ENCODE results near the gene EPHA6. TPM values are rescaled to one million over a fixed set of nuclear protein-coding genes. Genes with fewer than 3 reads are reported as not detected.

The EPHA6 gene
- total and polyA plus RNA-seq, 7 experiments from 2014 or later: not detected

- Histone ChIP-seq H3K9me3 (ENCODE audit: control insufficient read depth in 2 of 3, low read length in 3 of 3) (no peaks in the 10 kb centered on the region), H3K4me3 (ENCODE audit: low read length) (no peak overlapping the region), H3K36me3 (ENCODE audit: control insufficient read depth in 2 of 3, insufficient read depth in 3 of 3, low read length in 3 of 3) (no peaks in the 10 kb centered on the region), H3K4me1 (ENCODE audit: control insufficient read depth in 2 of 2, insufficient read depth in 2 of 2, low read length in 2 of 2) (no peaks in the 10 kb centered on the region), H3K27ac (ENCODE audit: low read depth, low read length) (no peak overlapping the region), H3K27me3 (ENCODE audit: control insufficient read depth in 2 of 2, insufficient read depth in 2 of 2, low read length in 2 of 2) (peaks cover 0 to 3% of the 10 kb centered on the region in 2 donors)
- Mint-ChIP-seq H3K27me3 (peaks cover 0 to 10% (median 4%) of the 10 kb centered on the region in 5 donors), H3K4me1 (no peaks in the 10 kb centered on the region), H3K36me3 (peaks cover 0 to 5% (median 0%) of the 10 kb centered on the region in 5 donors), H3K27ac (no peak overlapping the region), H3K4me3 (no peak overlapping the region), H3K9me3 (peaks cover 0 to 6% (median 0%) of the 10 kb centered on the region in 11 donors)
- ATAC-seq (no peak), DNase-seq (no peak)
- ChIA-PET POLR2A (no interaction called here), CTCF (interaction anchor here (1.2 kb wide), 1 partner anchor 361 kb away, joined by 3 read pairs; no protein-coding TSS in a partner anchor)
- intact Hi-C loops (cut with micrococcal nuclease): no loop called here
Measured at GRCh38 chr3:97662264-97662663, 847.9 kb downstream of the EPHA6 start.

- ChIA-PET POLR2A (no interaction called here), CTCF (no interaction called here)
Measured at GRCh38 chr3:97662762-97663161, 848.4 kb downstream of the EPHA6 start.

GRCh38 chr3:97665896-97666295 lies 851.5 kb downstream of the EPHA6 start:
- POLR2A ChIA-PET: no interaction called here

More at GRCh38 chr3:97662762-97663161, 848.4 kb downstream of the EPHA6 start:
- DNase-seq (no peak), ATAC-seq (no peak)
- no peaks in the 10 kb centered on the region for H3K4me1 ChIP-seq (ENCODE audit: control insufficient read depth in 2 of 2, insufficient read depth in 2 of 2, low read length in 2 of 2)
- no peak overlapping the region for H3K4me3 ChIP-seq (ENCODE audit: low read length)
- Mint-ChIP-seq H3K4me1 (no peaks in the 10 kb centered on the region), H3K9me3 (peaks cover 0 to 6% (median 0%) of the 10 kb centered on the region in 11 donors), H3K4me3 (no peak overlapping the region), H3K36me3 (peaks cover 0 to 5% (median 0%) of the 10 kb centered on the region in 5 donors), H3K27ac (no peak overlapping the region), H3K27me3 (peaks cover 0 to 14% (median 4%) of the 10 kb centered on the region in 5 donors)
- peaks cover 0 to 3% of the 10 kb centered on the region in 2 donors for H3K27me3 ChIP-seq (ENCODE audit: control insufficient read depth in 2 of 2, insufficient read depth in 2 of 2, low read length in 2 of 2)
- no peaks in the 10 kb centered on the region for H3K9me3 ChIP-seq (ENCODE audit: control insufficient read depth in 2 of 3, low read length in 3 of 3)
- intact Hi-C loops (cut with micrococcal nuclease): no loop called here
- H3K27ac ChIP-seq (ENCODE audit: low read depth, low read length): no peak overlapping the region
- H3K36me3 ChIP-seq (ENCODE audit: control insufficient read depth in 2 of 3, insufficient read depth in 3 of 3, low read length in 3 of 3): no peaks in the 10 kb centered on the region

GRCh38 chr3:97670952-97671351 lies 856.6 kb downstream of the EPHA6 start:
- Histone ChIP-seq H3K4me3 (ENCODE audit: low read length) (no peak overlapping the region), H3K27ac (ENCODE audit: low read depth, low read length) (no peak overlapping the region), H3K9me3 (ENCODE audit: control insufficient read depth in 2 of 3, low read length in 3 of 3) (no peaks in the 10 kb centered on the region), H3K27me3 (ENCODE audit: control insufficient read depth in 2 of 2, insufficient read depth in 2 of 2, low read length in 2 of 2) (peaks cover 0 to 3% of the 10 kb centered on the region in 2 donors), H3K36me3 (ENCODE audit: control insufficient read depth in 2 of 3, insufficient read depth in 3 of 3, low read length in 3 of 3) (no peaks in the 10 kb centered on the region), H3K4me1 (ENCODE audit: control insufficient read depth in 2 of 2, insufficient read depth in 2 of 2, low read length in 2 of 2) (no peaks in the 10 kb centered on the region)
- H3K36me3 Mint-ChIP-seq: peaks cover 0 to 3% (median 0%) of the 10 kb centered on the region in 5 donors
- ChIA-PET POLR2A (no interaction called here), CTCF (no interaction called here)
- H3K27ac Mint-ChIP-seq: no peak overlapping the region
- intact Hi-C loops (cut with micrococcal nuclease): no loop called here
- no peaks in the 10 kb centered on the region for H3K4me1 Mint-ChIP-seq
- no peak for DNase-seq
- H3K9me3 Mint-ChIP-seq: peaks cover 0 to 2% (median 0%) of the 10 kb centered on the region in 11 donors
- peaks cover 0 to 15% (median 10%) of the 10 kb centered on the region in 5 donors for H3K27me3 Mint-ChIP-seq
- no peak overlapping the region for H3K4me3 Mint-ChIP-seq
- no peak for ATAC-seq

More at GRCh38 chr3:97665896-97666295, 851.5 kb downstream of the EPHA6 start:
- CTCF ChIA-PET: no interaction called here
- Histone ChIP-seq H3K36me3 (ENCODE audit: control insufficient read depth in 2 of 3, insufficient read depth in 3 of 3, low read length in 3 of 3) (no peaks in the 10 kb centered on the region), H3K4me1 (ENCODE audit: control insufficient read depth in 2 of 2, insufficient read depth in 2 of 2, low read length in 2 of 2) (no peaks in the 10 kb centered on the region), H3K4me3 (ENCODE audit: low read length) (no peak overlapping the region), H3K27ac (ENCODE audit: low read depth, low read length) (no peak overlapping the region), H3K9me3 (ENCODE audit: control insufficient read depth in 2 of 3, low read length in 3 of 3) (no peaks in the 10 kb centered on the region), H3K27me3 (ENCODE audit: control insufficient read depth in 2 of 2, insufficient read depth in 2 of 2, low read length in 2 of 2) (peaks cover 0 to 3% of the 10 kb centered on the region in 2 donors)
- Mint-ChIP-seq H3K4me1 (no peaks in the 10 kb centered on the region), H3K4me3 (no peak overlapping the region), H3K27ac (no peak overlapping the region), H3K27me3 (peaks cover 0 to 17% (median 6%) of the 10 kb centered on the region in 5 donors), H3K9me3 (peaks cover 0 to 6% (median 0%) of the 10 kb centered on the region in 11 donors), H3K36me3 (peaks cover 0 to 5% (median 0%) of the 10 kb centered on the region in 5 donors)
- no peak for ATAC-seq
- DNase-seq: no peak
- intact Hi-C loops (cut with micrococcal nuclease): no loop called here

- ATAC-seq (no peak), DNase-seq (no peak)
- CTCF ChIA-PET: no interaction called here
- Mint-ChIP-seq H3K4me1 (no peaks in the 10 kb centered on the region), H3K27me3 (peaks cover 0 to 17% (median 7%) of the 10 kb centered on the region in 5 donors), H3K27ac (no peak overlapping the region), H3K4me3 (no peak overlapping the region), H3K9me3 (no peaks in the 10 kb centered on the region), H3K36me3 (no peaks in the 10 kb centered on the region)
- Histone ChIP-seq H3K36me3 (ENCODE audit: control insufficient read depth in 2 of 3, insufficient read depth in 3 of 3, low read length in 3 of 3) (no peaks in the 10 kb centered on the region), H3K27me3 (ENCODE audit: control insufficient read depth in 2 of 2, insufficient read depth in 2 of 2, low read length in 2 of 2) (no peaks in the 10 kb centered on the region), H3K27ac (ENCODE audit: low read depth, low read length) (no peak overlapping the region), H3K4me1 (ENCODE audit: control insufficient read depth in 2 of 2, insufficient read depth in 2 of 2, low read length in 2 of 2) (no peaks in the 10 kb centered on the region), H3K9me3 (ENCODE audit: control insufficient read depth in 2 of 3, low read length in 3 of 3) (no peaks in the 10 kb centered on the region), H3K4me3 (ENCODE audit: low read length) (no peak overlapping the region)
- intact Hi-C loops (cut with micrococcal nuclease): no loop called here
- POLR2A ChIA-PET: no interaction called here
Measured at GRCh38 chr3:97673357-97673997, 859.1 kb downstream of the EPHA6 start.

GRCh38 chr3:97674461-97674860 lies 860.1 kb downstream of the EPHA6 start:
- no peak overlapping the region for H3K4me3 ChIP-seq (ENCODE audit: low read length)

GRCh38 chr3:97680210-97680609 lies 865.8 kb downstream of the EPHA6 start:
- Mint-ChIP-seq H3K36me3 (no peaks in the 10 kb centered on the region), H3K9me3 (peaks cover 0 to 2% (median 0%) of the 10 kb centered on the region in 11 donors), H3K4me3 (no peak overlapping the region), H3K4me1 (no peaks in the 10 kb centered on the region), H3K27ac (no peak overlapping the region), H3K27me3 (peaks cover 0 to 11% (median 4%) of the 10 kb centered on the region in 5 donors)
- POLR2A ChIA-PET: no interaction called here
- Histone ChIP-seq H3K36me3 (ENCODE audit: control insufficient read depth in 2 of 3, insufficient read depth in 3 of 3, low read length in 3 of 3) (no peaks in the 10 kb centered on the region), H3K4me1 (ENCODE audit: control insufficient read depth in 2 of 2, insufficient read depth in 2 of 2, low read length in 2 of 2) (no peaks in the 10 kb centered on the region), H3K9me3 (ENCODE audit: control insufficient read depth in 2 of 3, low read length in 3 of 3) (no peaks in the 10 kb centered on the region), H3K27ac (ENCODE audit: low read depth, low read length) (no peak overlapping the region), H3K27me3 (ENCODE audit: control insufficient read depth in 2 of 2, insufficient read depth in 2 of 2, low read length in 2 of 2) (peaks cover 0 to 5% of the 10 kb centered on the region in 2 donors), H3K4me3 (ENCODE audit: low read length) (no peak overlapping the region)
- ATAC-seq (no peak), DNase-seq (no peak)
- CTCF ChIA-PET: no interaction called here
- intact Hi-C loops (cut with micrococcal nuclease): no loop called here

More at GRCh38 chr3:97674461-97674860, 860.1 kb downstream of the EPHA6 start:
- Histone ChIP-seq H3K4me1 (ENCODE audit: control insufficient read depth in 2 of 2, insufficient read depth in 2 of 2, low read length in 2 of 2) (no peaks in the 10 kb centered on the region), H3K27ac (ENCODE audit: low read depth, low read length) (no peak overlapping the region), H3K9me3 (ENCODE audit: control insufficient read depth in 2 of 3, low read length in 3 of 3) (no peaks in the 10 kb centered on the region), H3K36me3 (ENCODE audit: control insufficient read depth in 2 of 3, insufficient read depth in 3 of 3, low read length in 3 of 3) (no peaks in the 10 kb centered on the region), H3K27me3 (ENCODE audit: control insufficient read depth in 2 of 2, insufficient read depth in 2 of 2, low read length in 2 of 2) (no peaks in the 10 kb centered on the region)
- intact Hi-C loops (cut with micrococcal nuclease): no loop called here
- H3K9me3 Mint-ChIP-seq: no peaks in the 10 kb centered on the region
- peaks cover 0 to 12% (median 7%) of the 10 kb centered on the region in 5 donors for H3K27me3 Mint-ChIP-seq
- ChIA-PET CTCF (no interaction called here), POLR2A (no interaction called here)
- ATAC-seq (no peak), DNase-seq (no peak)
- H3K36me3 Mint-ChIP-seq: no peaks in the 10 kb centered on the region
- H3K4me1 Mint-ChIP-seq: no peaks in the 10 kb centered on the region
- no peak overlapping the region for H3K27ac Mint-ChIP-seq
- no peak overlapping the region for H3K4me3 Mint-ChIP-seq

Data from naive thymus-derived CD4-positive, alpha-beta T cell (primary cell).